HFFc6 (cell line): Measurements from ENCODE around the gene TTC33. TPM values are rescaled to one million over a fixed set of nuclear protein-coding genes. Genes with fewer than 3 reads are reported as not detected.
A peak's percentile ranks its signal among the peaks of the same experiment; 100 is the strongest.

Experiments used
- DNase-seq: peaks from one replicate; pipeline ENCODE4 v3.0.0-alpha.2; 2018
- H3K27ac Mint-ChIP-seq: 2 replicates; pipeline ENCODE4 v1.8.0; 2020; ENCODE audit warnings: mild to moderate bottlenecking, mixed read lengths
- H3K27me3 Mint-ChIP-seq: 2 replicates; pipeline ENCODE4 v1.8.0; 2021; ENCODE audit warnings: mild to moderate bottlenecking, moderate library complexity, mixed read lengths; ENCODE audit not compliant: insufficient read depth
- H3K36me3 Mint-ChIP-seq: 2 replicates; pipeline ENCODE4 v1.8.0; 2021; ENCODE audit warnings: low read depth, mixed read lengths
- H3K4me1 Mint-ChIP-seq: 2 replicates; pipeline ENCODE4 v1.8.0; 2020; ENCODE audit warnings: low read depth, mixed read lengths
- H3K4me3 Mint-ChIP-seq: 2 replicates; pipeline ENCODE4 v1.8.0; 2020; ENCODE audit warnings: mild to moderate bottlenecking, moderate library complexity, mixed read lengths
- H3K9me3 Mint-ChIP-seq: 2 replicates; pipeline ENCODE4 v1.8.0; 2020; ENCODE audit warnings: mild to moderate bottlenecking, mixed read lengths
- CTCF ChIP-seq: fragments of 200-600 bp; sonication (generic); IDR thresholded peaks from 2 replicates; pipeline ENCODE4 v1.5.0; 2021; ENCODE audit warnings: antibody characterized with exemption, mild to moderate bottlenecking
- total RNA-seq, 6 experiments: library from RNA; stranded (reverse); fragmentation: NEBNext Ultra II Directional; extraction: Animal tissue kit (Norgen Biotek cat#: 25700); gene quantifications; 2 replicates in 1 of 6; 3 replicates in 5 of 6; pipeline ENCODE4 v1.2.3, GENCODE V29; 2021

The TTC33 gene
- total RNA-seq, 6 experiments from 2014 or later, result 8.6 to 11.3 (median 9.8) TPM

GRCh38 chr5:40514976-40515375 lies 240.8 kb downstream of the TTC33 start:
- no peak overlapping the region for H3K27ac Mint-ChIP-seq
- DNase-seq, result no peak
- peaks cover 29% of the 10 kb centered on the region for H3K4me1 Mint-ChIP-seq
- peaks cover 2% of the 10 kb centered on the region for H3K27me3 Mint-ChIP-seq
- H3K4me3 Mint-ChIP-seq, result no peak overlapping the region
- H3K9me3 Mint-ChIP-seq, result no peaks in the 10 kb centered on the region
- H3K36me3 Mint-ChIP-seq, result no peaks in the 10 kb centered on the region
- no peak for TF ChIP-seq CTCF

GRCh38 chr5:40511801-40512200 lies 244.0 kb downstream of the TTC33 start:
- H3K27ac Mint-ChIP-seq, result no peak overlapping the region
- peaks cover 21% of the 10 kb centered on the region for H3K4me1 Mint-ChIP-seq
- no peaks in the 10 kb centered on the region for H3K9me3 Mint-ChIP-seq
- H3K36me3 Mint-ChIP-seq, result no peaks in the 10 kb centered on the region
- no peak overlapping the region for H3K4me3 Mint-ChIP-seq
- no peak for DNase-seq
- no peak for TF ChIP-seq CTCF
- no peaks in the 10 kb centered on the region; the same call in 1 of the 2 replicates for H3K27me3 Mint-ChIP-seq

GRCh38 chr5:40507095-40507494 lies 248.7 kb downstream of the TTC33 start:
- no peaks in the 10 kb centered on the region for H3K9me3 Mint-ChIP-seq
- peaks cover 20% of the 10 kb centered on the region for H3K4me1 Mint-ChIP-seq
- DNase-seq, result no peak
- TF ChIP-seq CTCF, result peak; percentile 69
- no peak overlapping the region for H3K4me3 Mint-ChIP-seq
- no peak overlapping the region for H3K27ac Mint-ChIP-seq
- no peaks in the 10 kb centered on the region for H3K36me3 Mint-ChIP-seq
- no peaks in the 10 kb centered on the region; the same call in 1 of the 2 replicates for H3K27me3 Mint-ChIP-seq

- H3K4me1 Mint-ChIP-seq, result peaks cover 19% of the 10 kb centered on the region
- no peak for DNase-seq
- no peak overlapping the region for H3K27ac Mint-ChIP-seq
- H3K36me3 Mint-ChIP-seq, result no peaks in the 10 kb centered on the region
- no peak for TF ChIP-seq CTCF
- H3K27me3 Mint-ChIP-seq, result no peaks in the 10 kb centered on the region; the same call in 1 of the 2 replicates
- no peak overlapping the region for H3K4me3 Mint-ChIP-seq
- H3K9me3 Mint-ChIP-seq, result no peaks in the 10 kb centered on the region
These were observed 250.7 kb downstream of the TTC33 start for GRCh38 chr5:40505031-40505430.

GRCh38 chr5:40503439-40503838 lies 252.3 kb downstream of the TTC33 start:
- Mint-ChIP-seq H3K4me3 (no peak overlapping the region), H3K9me3 (no peaks in the 10 kb centered on the region), H3K36me3 (no peaks in the 10 kb centered on the region), H3K4me1 (peaks cover 9% of the 10 kb centered on the region), H3K27ac (no peak overlapping the region), H3K27me3 (no peaks in the 10 kb centered on the region; the same call in 1 of the 2 replicates)
- no peak for TF ChIP-seq CTCF
- DNase-seq, result peak; percentile 34

- H3K27ac Mint-ChIP-seq, result no peak overlapping the region
- DNase-seq, result no peak
These were observed 253.0 kb downstream of the TTC33 start for GRCh38 chr5:40502736-40503135.

More at GRCh38 chr5:40502736-40503135, 253.0 kb downstream of the TTC33 start:
- no peak overlapping the region for H3K4me3 Mint-ChIP-seq
- no peak for TF ChIP-seq CTCF
- H3K9me3 Mint-ChIP-seq, result no peaks in the 10 kb centered on the region
- no peaks in the 10 kb centered on the region; the same call in 1 of the 2 replicates for H3K27me3 Mint-ChIP-seq
- H3K36me3 Mint-ChIP-seq, result no peaks in the 10 kb centered on the region
- H3K4me1 Mint-ChIP-seq, result peaks cover 9% of the 10 kb centered on the region
